RKO (cell line): ENCODE data around the gene VDAC1.
"Not testable (repeated sequence)": the region's sequence is repeated elsewhere in the genome, so short reads cannot be mapped to it uniquely, and the experiment has no call there.

Source experiments
- DNase-seq: peaks from one replicate; pipeline ENCODE4 v3.0.0-alpha.2; 2016; ENCODE audit warnings: low spot score

The VDAC1 gene

GRCh38 chr5:133941456-133942196 is 63.1 kb downstream of the VDAC1 start:
- no peak for DNase-seq

DNA sequence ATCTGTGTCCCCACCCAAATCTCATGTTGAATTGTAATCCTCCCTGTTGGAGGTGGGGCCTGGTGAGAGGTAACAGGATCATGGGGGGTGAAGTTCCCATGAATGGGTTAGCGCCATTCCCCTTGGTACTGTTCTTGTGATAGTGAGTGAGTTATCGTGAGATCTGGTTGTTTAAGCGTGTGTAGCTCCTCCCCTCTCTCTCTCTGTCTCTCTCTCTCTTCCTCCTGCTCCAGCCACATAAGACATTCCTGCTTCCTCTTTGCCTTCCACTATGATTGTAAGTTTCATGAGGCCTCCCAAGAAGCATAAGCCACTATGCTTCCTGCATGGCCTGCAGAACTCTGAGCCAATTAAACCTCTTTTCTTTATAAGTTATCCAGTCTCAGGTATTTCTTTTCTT is 65.1 kb downstream of the VDAC1 start:
- DNase-seq, result no peak

DNA sequence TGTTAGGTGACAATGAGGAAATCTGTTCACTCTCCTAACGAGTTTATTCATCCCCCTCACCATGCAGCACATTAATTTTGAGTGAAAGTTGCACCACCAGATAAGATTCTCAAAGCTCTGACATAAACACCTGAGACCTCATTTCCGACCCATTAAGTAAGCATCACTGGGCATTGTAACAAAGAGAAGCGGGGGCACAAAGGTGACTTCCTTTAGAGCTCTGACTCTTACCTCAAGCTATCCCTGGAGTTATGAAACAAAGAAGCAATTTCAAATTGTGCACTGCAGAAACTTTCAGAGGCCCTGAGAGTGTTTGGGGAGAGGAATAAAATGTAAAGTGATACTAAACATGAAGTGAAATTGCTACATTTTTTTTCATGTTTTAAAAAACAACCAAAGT is 65.8 kb downstream of the VDAC1 start:
- no peak for DNase-seq

- no peak for DNase-seq
These were observed 66.5 kb downstream of the VDAC1 start for GRCh38 chr5:133938039-133938821.

DNA sequence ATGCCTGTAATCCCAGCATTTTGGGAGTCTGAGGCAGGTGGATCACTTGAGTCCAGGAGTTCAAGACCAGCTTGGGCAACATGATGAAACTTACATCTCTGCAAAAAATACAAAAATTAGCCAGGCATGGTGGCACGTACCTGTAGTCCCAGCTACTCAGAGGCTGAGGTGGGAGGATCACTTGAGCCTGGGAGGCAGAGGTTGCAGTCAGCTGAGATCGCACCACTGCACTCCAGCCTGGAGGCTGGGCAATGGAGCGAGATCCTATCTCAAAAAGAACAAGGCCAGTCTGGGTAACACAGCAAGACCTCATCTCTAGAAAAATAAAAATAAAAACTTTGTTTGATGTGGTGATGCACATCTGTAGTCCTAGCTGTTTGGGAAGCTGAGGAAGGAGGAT is 67.1 kb downstream of the VDAC1 start:
- DNase-seq, result not testable (repeated sequence)

DNA sequence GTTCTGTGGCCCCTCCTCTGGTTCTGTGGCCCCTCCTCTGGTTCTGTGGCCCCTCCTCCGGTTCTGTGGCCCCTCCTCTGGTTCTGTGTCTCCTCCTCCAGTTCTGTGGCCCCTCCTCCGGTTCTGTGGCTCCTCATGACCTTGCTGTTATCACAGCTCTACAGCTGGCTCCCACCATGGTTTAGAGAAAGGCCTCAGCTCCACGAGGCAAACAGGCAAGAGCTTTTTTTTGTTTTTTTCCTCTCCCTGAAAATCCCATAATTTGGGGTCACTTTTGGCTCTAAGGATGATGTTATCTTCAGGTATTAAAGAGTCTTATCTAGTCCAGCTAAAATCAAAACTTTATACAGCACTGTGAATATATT is 68.1 kb downstream of the VDAC1 start:
- no peak for DNase-seq

GRCh38 chr5:133935991-133936650 is 68.7 kb downstream of the VDAC1 start:
- DNase-seq, result not testable (repeated sequence)

- DNase-seq, result no peak
These were observed 69.2 kb downstream of the VDAC1 start for GRCh38 chr5:133935667-133935940.

DNA sequence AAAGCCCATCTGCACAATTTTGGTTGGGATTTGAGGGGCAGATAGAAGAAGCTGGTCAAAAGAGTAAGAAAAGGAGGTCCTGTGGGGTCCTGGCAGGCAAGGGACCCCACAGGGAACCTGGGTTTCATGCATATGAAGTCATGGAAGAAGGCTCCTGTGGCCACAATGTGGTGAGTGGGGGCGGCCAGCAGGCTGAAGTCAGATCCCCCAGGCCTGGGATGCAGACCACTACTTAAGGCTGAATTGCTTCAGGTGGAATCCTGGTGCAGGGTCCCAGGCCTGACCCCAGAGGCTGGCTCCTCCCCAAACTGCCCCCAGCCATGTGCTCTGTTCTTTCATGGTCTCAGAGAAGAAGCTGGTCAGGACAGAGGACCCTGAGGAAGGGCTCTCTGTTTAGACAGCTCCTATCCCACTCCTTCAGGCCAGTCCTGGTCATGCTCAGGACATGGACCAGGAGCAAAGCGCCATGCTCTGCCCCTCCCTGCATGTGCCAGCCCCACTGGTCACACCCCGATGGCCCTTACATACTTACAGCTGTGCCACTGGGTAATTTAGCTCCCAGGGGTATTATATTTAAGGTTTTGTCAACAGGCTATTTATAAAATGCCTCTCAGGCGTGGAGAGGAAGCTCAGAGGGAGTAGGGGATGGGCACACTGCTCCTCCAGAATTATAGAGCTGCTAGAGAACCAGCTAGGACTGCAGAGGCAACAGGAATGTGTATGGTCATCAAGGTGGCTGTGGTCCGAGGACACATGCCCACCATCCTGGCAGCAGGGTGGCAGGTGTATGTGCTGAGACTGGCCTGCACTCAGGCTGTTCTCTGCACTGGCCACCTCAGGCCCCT is 69.7 kb downstream of the VDAC1 start:
- no peak for DNase-seq

DNA sequence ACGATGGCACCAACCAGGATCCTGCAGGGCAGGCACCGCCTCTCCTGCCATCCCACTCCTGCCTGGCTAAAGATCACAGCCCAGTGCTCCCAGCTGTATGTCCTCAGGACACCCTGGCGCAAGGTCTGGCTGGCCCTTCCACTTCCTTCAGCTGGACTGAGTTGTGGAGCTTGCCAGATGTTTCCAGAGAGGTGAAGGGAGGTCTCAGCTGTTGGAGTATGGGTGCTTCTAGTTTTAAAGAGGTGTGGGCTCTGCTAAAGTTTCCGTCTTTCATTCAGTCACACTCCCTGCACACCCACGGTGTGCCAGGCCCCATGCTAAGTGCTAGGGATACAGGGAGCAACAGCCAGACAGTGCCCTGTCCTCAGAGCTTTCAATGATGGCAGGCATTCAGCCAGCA is 70.5 kb downstream of the VDAC1 start:
- no peak for DNase-seq

- DNase-seq, result no peak
These were observed 71.0 kb downstream of the VDAC1 start for GRCh38 chr5:133933670-133934295.

DNA sequence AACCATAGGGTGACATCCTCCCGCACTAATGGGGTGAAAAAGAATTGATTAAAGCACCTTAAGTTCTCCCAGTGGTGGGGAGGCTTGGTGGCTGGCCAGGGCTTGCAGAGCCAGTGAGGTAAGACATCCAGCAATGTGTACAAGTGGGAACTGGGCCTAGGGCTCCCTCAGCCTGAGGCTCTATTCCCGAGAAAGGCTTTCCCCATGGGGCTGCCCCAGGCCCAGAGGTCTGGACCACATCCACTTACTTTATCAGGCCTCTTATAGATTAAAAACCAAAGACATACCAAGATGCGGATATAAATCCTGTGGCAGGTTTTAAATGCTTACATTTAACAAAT is 71.6 kb downstream of the VDAC1 start:
- no peak for DNase-seq

GRCh38 chr5:133932441-133933168 is 72.2 kb downstream of the VDAC1 start:
- no peak for DNase-seq

- DNase-seq, result no peak
These were observed 73.2 kb downstream of the VDAC1 start for GRCh38 chr5:133931546-133931945.

- DNase-seq, result no peak
These were observed 74.0 kb downstream of the VDAC1 start for GRCh38 chr5:133930813-133931090.

DNA sequence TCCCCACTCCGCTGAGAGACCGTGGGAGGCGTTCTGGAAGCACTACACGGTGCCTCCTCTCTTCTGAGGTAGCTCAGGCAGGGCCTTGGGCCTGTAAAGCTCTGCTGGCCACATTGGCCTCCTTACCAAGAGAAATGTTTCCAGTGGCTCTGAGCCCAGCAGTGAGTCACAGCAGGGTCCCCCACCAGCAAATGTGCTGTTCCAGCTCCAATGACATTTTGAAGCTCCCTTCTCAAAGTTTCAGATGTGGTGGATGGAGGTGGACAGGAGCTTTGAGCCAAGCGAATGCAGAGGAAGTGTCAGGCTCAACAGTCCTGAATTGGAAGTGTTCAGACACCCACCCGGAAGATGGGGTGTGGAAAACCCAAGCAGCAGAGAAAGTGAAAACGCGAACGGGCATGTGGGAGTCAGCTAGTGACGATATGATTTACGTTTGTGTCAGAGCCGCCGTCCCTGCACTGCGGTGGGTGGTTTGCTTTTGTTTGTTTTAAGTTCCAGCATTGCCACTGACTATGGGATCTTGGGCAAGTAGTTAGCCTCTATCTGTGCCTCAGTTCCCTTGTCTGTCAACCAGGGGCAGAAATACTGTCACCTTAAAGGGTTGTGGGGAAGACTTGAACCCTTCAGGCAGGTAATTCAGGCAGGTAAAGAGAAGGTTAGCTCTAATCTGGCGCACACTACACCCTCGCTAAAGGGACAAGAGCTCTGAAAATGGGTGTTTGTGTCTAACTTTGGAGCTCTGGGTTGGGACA is 74.5 kb downstream of the VDAC1 start:
- DNase-seq, result no peak

DNA sequence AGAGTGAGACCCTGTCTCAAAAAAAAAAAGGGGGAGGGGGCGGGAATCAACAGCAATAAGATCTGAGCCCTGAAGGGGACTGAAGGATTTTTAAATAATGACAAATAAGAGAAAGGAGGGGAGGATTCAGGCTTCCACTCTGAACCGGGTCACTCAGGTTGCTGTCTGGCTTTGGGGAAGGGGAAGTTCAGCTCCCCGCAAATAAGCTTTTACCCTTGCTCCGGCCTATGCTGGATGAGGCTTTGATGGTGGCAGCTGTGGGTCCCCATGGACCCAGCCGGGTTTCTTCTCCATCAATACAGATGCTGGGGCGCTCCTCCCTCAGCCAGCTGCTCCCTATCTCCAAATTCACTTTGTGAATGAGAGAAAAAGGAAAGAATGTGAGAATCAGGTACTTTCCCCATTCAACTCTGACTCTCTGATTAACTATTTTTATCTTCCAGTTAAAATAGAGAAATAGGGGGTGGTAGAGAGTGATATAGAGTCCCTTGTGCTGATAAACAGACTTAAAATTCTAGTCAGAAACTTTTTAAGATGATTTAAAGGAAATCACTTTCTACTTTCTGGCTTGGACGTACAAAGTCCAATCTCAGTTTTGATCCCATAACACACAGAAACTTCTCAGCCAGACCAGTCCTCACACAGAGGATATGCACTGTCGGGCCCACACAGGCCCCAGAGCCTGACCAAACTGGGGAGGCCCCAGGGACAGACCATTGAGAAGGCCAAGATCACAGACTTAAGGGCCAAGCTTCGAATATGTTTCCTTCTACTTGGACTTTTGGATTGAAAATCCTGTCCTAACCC is 76.0 kb downstream of the VDAC1 start:
- DNase-seq, result no peak

DNA sequence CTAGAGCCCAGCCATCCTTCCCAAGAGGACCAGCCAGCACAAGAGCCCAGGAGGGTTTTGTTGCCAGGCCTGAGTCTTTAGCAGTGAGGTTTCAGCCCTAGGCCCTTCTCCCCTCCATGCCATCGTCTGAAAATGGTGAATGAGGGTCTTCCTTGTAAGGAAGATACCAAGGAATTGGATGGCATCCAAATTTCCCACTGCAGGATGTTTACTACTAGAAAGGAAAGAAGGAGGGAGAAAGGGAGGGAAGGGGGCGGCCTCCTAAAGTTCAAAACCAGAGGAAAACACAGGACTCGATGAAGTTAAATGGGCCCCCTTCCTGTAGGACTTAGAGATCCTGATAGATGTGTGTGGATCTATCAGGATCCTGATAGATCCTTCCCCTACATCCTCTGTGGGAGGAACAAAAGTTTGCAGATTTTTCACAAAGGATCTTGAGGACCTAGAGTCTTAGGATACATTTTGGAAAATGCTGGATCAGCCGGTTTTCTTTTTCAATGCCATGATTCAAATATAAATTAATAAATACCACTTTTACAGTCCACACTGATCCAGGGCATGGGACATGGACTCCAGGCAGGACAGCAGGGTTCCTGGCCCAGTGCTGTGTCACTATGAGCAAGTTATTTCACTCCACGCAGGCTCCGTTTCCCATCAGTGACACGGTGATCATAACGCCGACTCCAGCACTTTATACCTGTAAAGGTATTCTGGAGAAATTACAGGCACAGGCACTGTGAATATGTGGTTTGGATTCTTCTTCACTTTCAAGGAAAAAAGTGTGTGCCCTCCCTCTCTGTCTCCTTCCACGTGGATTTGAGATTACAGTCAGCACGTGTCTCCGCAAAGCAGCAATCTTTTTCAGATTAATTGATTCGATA is 77.2 kb downstream of the VDAC1 start:
- no peak for DNase-seq
